DMS114 treated with DMSO at 0.1 percent for 48 hours (cell line): ENCODE data around the gene ANO1.

Experiments used
- DNase-seq: peaks from one replicate; lab custom pipeline; 2025; ENCODE audit not compliant: unreplicated experiment; lab: John Stamatoyannopoulos, UW

Gene ANO1

DNA sequence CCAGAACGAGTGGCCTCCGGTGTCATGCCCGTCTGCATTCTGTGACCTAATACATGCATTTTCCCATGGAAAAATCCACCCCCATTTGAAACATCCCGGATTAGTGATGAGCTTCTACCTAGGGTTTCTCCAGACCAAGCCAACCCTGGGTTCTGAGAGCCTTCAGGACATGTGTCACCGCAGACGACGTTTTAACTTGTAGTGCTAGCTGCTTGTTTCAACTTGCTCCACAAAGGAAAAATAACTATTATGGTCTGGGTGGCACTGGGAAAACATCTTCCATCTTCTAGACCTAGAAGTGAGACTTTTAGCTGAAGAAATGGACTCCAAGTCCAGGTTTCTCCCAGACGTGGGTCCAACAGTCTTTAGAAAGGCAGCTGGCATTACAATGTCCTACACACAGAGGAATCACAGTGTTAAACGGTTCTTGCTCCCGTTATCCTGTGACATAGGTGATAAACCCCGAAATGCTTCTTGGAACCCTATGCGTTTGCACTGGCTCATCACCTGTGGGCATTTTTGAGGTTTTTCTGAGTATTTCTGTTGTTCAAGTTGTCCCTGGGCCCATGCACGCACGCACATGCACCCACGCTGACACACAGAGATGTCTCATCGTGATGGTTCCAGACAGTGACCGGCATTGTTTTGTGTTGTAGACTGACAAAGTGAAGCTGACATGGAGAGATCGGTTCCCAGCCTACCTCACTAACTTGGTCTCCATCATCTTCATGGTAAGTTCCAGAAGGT lies 78.3 kb downstream of the ANO1 start:
- no peak for DNase-seq

DNA sequence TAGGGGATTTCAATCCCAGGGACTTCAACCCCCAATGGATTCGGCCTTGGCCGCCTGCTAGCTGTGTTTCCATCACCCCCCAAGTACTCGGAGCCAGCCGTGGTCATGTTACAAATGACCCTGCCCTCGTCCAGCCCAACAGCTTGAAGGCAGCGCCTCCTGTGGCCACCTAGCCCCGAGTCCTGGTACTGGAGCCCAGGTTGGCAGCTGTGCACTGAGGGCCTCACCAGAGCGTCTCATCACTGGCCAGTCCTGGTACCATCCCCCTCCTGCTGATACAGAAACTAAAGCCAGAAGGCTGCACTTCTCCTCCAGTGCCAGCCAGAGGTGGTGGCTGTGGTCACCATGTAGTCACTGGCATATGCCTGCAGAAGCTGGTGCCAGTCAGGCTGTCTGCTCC lies 80.1 kb downstream of the ANO1 start:
- no peak for DNase-seq

DNA sequence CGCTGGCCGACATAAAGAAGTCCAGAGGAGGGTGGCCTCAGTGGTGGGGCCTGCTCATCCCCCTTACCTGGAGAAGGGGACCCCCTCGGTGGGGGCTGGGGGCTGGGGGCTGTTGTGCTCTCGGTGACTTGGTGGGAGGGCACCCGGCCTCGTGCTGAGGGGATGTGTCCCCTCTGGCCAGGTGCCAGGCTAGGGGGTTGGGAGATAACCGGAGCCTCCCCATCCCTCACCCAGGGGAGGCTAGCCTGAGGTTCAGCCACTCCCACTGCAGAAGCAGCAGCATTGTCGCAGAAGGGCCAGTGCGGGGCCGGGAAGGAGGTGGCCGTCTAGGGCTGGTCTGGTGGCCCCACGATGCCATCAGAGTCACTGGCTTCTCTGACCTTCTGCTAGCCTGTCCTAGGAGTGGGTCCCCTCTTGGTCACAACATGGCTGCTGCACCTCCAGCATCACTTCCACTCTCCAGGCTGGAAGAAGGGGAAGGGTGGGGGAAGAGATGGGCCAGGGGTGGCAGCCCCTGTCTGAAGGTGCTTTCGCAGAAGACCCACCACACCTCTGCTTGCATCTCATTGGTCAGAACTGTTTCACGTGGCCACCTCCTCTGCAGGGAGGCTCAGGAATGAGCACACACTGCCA lies 80.8 kb downstream of the ANO1 start:
- no peak for DNase-seq

DNA sequence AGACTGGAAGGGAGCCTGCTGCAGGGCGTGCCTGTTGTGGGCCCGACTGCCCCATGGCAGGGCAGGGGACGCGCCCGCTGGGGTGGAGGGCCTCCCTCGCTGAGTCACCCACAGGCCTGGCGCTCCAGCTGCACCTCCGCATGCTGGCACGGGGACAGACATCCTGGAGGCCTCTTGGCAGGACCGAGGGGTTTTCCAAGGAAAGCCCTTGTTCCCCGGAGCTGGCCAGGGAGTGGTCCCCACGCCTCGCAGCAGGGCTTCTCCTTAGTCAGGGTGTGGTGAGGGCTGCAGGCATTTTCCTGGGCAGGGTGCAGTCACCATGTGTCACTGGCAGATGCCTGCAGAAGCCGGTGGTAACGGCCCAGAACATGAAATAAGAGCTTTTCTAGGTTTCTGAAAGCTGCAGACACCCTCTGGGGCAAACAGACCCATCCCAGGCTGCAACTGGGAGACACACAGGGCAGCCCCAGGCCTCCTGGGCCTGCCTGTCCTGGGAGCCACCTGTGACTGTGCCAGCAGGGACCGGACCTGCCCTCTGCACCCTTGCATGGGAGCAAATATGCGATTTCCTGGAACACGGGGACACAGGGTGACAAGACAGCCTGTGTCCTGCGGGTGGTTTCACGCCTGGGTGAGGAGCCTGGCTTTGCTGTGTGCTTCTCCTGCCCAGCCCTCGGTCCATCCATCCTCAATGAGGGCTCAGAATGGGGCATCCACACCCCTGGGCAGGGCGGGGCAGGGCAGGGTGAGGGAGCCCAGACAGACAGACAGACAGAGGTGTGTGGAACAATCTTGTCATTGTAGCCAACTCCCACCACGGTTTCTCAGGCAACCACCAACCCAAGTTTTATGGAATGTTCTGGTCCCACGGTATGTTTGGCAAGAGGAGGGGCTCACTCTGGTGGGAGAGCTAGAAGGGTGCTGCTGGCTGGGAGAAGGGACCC lies 81.8 kb downstream of the ANO1 start:
- DNase-seq: no peak

- DNase-seq: no peak
Measured at GRCh38 chr11:70161043-70161625, 83.0 kb downstream of the ANO1 start.

DNA sequence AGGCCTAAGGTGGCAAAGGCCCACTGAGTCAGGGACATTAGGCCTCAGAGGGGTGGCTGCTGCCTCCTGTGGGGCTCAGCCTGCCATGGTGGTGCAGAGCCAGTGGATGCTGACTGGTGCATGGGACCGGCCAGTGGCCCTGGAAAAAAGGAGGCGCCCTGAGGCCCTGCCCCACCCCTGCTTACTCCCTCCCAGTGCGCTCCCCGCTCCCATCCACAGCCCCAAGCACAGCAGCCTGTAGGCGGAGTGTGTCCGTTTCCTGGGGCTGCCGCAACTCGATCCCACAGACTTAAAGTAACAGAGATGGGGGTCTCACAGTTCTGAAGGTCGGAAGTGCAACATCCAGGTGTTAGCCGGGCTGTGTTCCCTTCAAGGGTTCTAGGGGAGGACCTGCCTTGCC lies 86.6 kb downstream of the ANO1 start:
- DNase-seq: no peak

DNA sequence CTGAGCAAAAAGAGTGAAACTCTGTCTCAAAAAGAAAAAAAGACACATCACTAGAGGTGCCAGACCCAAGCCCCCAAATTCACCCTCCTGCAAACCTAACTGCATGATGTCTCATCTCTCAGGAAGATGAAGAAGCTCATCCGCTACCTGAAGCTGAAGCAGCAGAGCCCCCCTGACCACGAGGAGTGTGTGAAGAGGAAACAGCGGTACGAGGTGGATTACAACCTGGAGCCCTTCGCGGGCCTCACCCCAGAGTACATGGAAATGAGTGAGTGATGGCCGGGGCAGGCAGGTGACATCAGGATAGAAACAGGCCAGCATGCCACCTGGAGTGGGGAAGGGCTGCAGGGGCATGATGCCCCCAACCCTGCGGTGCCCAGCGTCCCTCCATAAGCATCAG lies 89.0 kb downstream of the ANO1 start:
- DNase-seq: no peak

- no peak for DNase-seq
Measured at GRCh38 chr11:70167723-70168404, 89.7 kb downstream of the ANO1 start.

DNA sequence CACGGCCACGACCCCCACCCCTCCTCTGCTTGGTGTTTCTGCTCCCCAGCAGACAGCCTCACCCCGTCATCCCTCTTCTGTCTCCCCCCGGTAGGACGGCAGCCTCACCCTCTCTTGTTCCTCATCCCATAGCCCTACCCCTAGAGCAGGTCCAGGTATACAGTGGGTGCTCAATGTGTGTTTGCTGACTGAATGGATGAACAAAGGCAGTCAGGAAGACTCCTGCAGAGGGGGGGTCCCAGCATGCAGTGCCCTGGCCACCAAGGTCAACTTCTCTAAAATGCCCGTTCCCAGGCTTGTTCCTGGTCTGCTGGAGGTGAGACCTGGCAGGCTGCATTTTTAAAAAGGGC lies 90.3 kb downstream of the ANO1 start:
- DNase-seq: no peak

DNA sequence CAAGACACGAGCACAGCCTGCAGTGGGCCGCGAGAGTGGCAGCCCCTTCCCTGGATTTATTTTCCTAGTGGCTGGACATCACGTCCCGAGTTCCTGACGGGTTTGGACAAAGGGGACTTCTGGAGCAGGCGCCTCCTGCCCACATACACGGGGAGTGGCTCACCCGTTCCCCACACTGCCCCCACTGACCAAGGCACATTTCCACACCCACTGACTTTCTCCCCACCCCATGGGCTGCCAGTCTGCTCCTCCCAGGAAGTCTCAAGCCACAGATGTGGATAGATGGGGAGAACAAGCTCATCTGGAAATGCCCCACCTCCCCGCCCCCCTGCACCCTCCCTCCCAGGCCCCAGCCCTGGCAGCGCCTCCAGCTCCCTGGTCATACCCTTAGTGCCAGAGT lies 91.0 kb downstream of the ANO1 start:
- no peak for DNase-seq

GRCh38 chr11:70169632-70170031 lies 91.5 kb downstream of the ANO1 start:
- DNase-seq: no peak

GRCh38 chr11:70170596-70171210 lies 92.6 kb downstream of the ANO1 start:
- no peak for DNase-seq

DNA sequence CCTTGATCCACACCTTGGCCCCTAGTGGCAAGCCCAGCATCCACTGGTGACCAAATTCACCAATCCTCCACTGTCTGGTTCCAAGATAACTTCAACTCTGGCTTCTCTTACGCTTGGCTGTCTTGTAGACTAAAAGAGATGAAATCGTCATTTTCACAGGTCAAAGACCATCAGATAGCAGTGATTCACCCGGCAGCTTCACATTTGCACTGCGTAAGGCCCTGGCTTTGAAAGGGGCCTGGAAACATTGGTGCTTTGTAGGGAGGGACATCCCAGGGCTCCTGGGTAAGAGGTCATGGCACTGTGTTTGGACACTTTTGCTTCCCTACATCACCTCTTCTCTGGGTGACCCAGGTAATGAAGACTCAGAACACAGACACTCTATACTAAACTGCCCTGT lies 94.9 kb downstream of the ANO1 start:
- no peak for DNase-seq

DNA sequence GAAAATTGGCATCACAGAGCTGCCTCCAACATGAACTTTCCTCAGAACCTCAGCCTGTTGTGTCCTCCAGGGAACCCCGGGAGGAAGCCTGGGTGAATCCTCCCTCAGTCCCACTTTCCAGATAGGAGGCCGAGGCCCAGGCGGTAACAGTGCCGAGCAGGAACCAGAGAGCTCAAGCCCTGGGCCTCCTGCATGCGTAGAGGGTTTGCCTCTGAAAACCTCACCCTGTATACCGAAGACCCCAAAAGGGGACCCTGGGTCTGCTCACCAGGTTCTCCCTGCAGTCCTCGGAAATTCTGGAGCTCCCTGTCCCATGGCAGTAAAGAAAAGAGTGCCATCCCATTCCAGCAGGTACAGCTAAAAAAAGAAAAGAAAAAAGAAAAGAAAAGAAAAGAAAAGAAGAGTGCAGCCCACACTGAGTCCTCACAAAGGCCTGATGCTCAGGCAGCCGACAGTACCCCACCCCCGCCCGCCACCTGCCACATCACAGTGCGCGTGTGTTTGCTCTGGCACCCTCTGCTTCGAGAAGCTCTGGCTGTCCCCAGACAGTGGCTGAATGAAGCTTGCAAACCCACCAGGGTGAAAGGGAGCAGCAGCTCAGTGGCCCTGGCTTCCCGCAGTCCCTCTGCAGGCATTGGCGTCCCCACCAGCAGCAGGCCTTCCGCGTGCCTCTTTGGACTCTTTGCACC lies 96.6 kb downstream of the ANO1 start:
- no peak for DNase-seq

GRCh38 chr11:70175236-70175698 lies 97.2 kb downstream of the ANO1 start:
- no peak for DNase-seq

DNA sequence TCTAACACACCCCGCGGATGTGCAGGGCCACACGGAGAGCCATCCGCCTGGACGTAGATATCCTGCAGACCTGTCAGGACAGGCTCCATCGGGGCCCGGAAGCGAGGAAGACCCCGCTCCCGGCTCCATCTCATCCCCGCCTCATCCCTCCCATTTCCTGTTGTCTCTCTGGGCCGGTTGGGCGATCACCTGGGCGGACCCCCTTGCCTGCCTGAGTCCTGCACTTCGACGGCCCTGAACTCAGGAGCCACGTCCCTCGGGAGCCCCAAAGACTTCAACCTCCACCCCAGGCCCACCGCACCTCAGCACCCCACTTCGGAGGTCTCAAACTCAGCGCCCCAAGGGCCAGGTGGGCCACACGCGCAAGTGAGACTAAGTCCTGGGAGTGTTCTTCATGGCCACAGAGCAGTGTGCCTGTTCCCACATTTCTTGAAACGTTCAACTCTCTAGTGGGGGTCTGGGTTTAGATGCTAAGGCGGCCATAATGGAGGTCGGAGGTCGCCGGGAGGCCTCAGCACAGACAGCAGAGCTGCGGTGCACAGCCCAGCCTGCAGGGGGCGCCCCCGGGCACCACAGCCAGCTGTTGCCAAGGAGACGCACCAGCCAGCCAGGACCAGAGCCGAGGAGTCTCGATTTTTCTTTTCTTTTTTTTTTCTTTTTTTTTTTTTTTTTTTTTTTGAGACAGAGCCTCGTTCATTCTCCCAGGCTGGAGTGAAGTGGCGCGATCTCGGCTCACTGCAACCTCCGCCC lies 99.0 kb downstream of the ANO1 start:
- DNase-seq: peak; percentile 81

- no peak for DNase-seq
Measured at GRCh38 chr11:70180906-70181305, 102.8 kb downstream of the ANO1 start.

DNA sequence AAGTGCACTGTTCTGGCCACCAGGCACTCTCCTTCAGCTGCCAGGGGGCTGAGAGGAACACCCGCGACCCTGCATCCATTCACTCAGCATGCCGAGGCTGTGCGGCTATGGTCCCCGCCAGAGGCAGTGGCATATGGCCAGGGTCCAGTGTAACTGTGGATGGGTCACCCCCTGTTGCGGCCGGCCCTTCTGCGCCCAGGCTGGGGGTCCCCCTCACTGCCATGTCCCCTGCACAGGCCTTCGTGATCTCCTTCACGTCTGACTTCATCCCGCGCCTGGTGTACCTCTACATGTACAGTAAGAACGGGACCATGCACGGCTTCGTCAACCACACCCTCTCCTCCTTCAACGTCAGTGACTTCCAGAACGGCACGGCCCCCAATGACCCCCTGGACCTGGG lies 104.1 kb downstream of the ANO1 start:
- no peak for DNase-seq

DNA sequence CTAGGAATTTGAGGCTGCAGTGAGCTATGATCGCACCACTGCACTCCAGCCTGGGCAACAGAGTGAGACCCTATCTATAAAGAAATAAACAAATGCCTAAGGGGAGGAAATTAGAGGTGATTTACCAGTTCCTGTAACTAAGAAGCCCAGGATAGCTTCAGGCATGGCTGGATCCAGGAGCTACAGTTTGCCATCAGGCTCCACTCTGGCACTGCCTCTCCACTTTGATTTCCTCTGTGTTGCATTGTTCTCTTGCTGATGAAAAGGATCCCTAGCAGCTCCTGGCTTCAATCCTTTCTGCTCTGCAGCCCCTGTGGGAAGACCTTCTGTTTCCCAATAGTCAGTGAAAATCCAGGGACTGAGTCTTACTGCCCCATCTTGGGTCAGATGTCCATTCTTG lies 104.9 kb downstream of the ANO1 start:
- DNase-seq: no peak
